ENCODE measurements around the gene AP3M1. TPM values are rescaled to one million over a fixed set of nuclear protein-coding genes. Genes with fewer than 3 reads are reported as not detected.

The AP3M1 gene
- total RNA-seq, 1 experiment from 2014 or later, result 34.4 TPM

GRCh38 chr10:74122060-74122459 lies 28.6 kb downstream of the AP3M1 start:
- H3K27ac ChIP-seq (ENCODE audit: low read depth, low read length), result no peak overlapping the region
- H3K4me3 ChIP-seq (replicated peaks in 1 of 2; ENCODE audit: low read depth in 1 of 2, low read length in 2 of 2), result no peak overlapping the region
- RAD21 ChIA-PET (ENCODE audit: low non-redundant PET in 1 of 2, low total read pairs in 2 of 2, uncharacterized antibody in 2 of 2, unreplicated experiment in 2 of 2), result no interaction called here
- POLR2A ChIA-PET, result no interaction called here
- H3K79me2 ChIP-seq (ENCODE audit: insufficient read depth, low read length), result no peaks in the 10 kb centered on the region; the same call in 1 of the 2 replicates
- no peaks in the 10 kb centered on the region for H4K20me1 ChIP-seq (ENCODE audit: insufficient read depth)
- H3K36me3 ChIP-seq (ENCODE audit: control insufficient read depth in 1 of 2, insufficient read depth in 2 of 2, low read length in 2 of 2), result peaks cover 44 to 55% of the 10 kb centered on the region in 2 experiments
- peaks cover 11 to 24% of the 10 kb centered on the region in 2 experiments for H3K4me1 ChIP-seq (ENCODE audit: control insufficient read depth in 1 of 2, insufficient read depth in 2 of 2, low read length in 2 of 2)
- intact Hi-C loops (cut with micrococcal nuclease), result no loop called here
- H3K9me3 ChIP-seq (ENCODE audit: control insufficient read depth in 1 of 2, insufficient read depth in 1 of 2, low read depth in 1 of 2, low read length in 2 of 2), result no peaks in the 10 kb centered on the region
- no peak for ATAC-seq
- CTCF ChIA-PET, result interaction anchor here (0.9 kb wide), 1 partner anchor 19 kb away, joined by 3 read pairs; no protein-coding TSS in a partner anchor
- no peaks in the 10 kb centered on the region for H3K27me3 ChIP-seq (ENCODE audit: insufficient read depth, low read length)
- DNase-seq (ENCODE audit: low read depth, low spot score), result no peak
- BruUV-seq (replicated peaks), result no TSS peak
- H3K9me2 ChIP-seq (ENCODE audit: insufficient read depth), result no peaks in the 10 kb centered on the region
- TF ChIP-seq CBX3 (IDR thresholded peaks at IDR 0.05; ENCODE audit: low read depth), result no peak
- TF ChIP-seq SRF (IDR thresholded peaks at IDR 0.05; ENCODE audit: low read depth), result no peak
- no peak for TF ChIP-seq ATF3 (IDR thresholded peaks at IDR 0.05)
- TF ChIP-seq POLR2A (IDR thresholded peaks at IDR 0.05; ENCODE audit: borderline replicate concordance, extremely low read depth, insufficient read depth, insufficient read length), result no peak
- TF ChIP-seq EZH2 (IDR thresholded peaks at IDR 0.05), result no peak
- TF ChIP-seq SP1 (IDR thresholded peaks at IDR 0.05; ENCODE audit: low read depth), result no peak
- TF ChIP-seq, protein P1, sequence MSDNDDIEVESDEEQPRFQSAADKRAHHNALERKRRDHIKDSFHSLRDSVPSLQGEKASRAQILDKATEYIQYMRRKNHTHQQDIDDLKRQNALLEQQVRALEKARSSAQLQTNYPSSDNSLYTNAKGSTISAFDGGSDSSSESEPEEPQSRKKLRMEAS (IDR thresholded peaks at IDR 0.05), result no peak
- TF ChIP-seq FOSL1 (IDR thresholded peaks at IDR 0.05; ENCODE audit: low read depth), result no peak
- no peak for TF ChIP-seq POLR2AphosphoS5 (IDR thresholded peaks at IDR 0.05; ENCODE audit: low read depth, low read length)
- H2AFZ ChIP-seq (ENCODE audit: low read depth, low read length, poor library complexity, severe bottlenecking), result no peak overlapping the region
- H3K4me2 ChIP-seq (ENCODE audit: low read length), result no peak overlapping the region
- no peak overlapping the region for H3K9ac ChIP-seq (ENCODE audit: low read length)

DNA sequence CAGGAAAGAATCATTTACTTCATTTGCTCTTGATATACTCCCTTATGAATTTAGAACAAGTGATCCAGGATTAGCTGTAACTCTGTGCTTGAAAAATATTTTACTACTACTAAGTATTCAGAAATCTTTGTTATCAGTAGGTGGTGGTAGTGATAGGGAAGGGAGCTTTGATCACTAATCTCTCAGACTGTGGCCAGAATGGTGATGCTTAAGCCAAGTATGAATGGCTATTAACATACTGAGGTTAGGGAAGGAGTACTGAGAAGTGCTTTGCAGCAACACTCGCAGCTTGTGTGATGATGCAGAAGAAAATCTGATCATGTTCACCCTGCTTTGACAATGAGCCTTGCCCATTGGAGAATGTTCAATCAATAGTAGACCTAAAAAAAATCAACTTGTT lies 29.3 kb downstream of the AP3M1 start:
- no TSS peak for BruUV-seq (replicated peaks)
- no peak overlapping the region for H2AFZ ChIP-seq (ENCODE audit: low read depth, low read length, poor library complexity, severe bottlenecking)
- TF ChIP-seq EZH2 (IDR thresholded peaks at IDR 0.05) (no peak), CTCF (IDR thresholded peaks at IDR 0.05 in 2 of 3, conservative IDR thresholded peaks at IDR 0.05 in 1 of 3; ENCODE audit: borderline replicate concordance in 1 of 3, insufficient read depth in 1 of 3, low read depth in 2 of 3, low read length in 2 of 3) (no peak), SIN3A (IDR thresholded peaks at IDR 0.05; ENCODE audit: low read depth) (no peak), ZFX (IDR thresholded peaks at IDR 0.05) (no peak), TCF7L2 (IDR thresholded peaks at IDR 0.05; ENCODE audit: borderline replicate concordance, extremely low read depth, insufficient read depth, insufficient read length) (no peak), EGR1 (IDR thresholded peaks at IDR 0.05; ENCODE audit: low read depth) (no peak)
- no peaks in the 10 kb centered on the region for H4K20me1 ChIP-seq (ENCODE audit: insufficient read depth)
- ChIA-PET CTCF (interaction anchor here (0.9 to 1.1 kb wide), 1 partner anchor 18 kb away, joined by 3 read pairs; no protein-coding TSS in a partner anchor), POLR2A (no interaction called here), RAD21 (ENCODE audit: low non-redundant PET in 1 of 2, low total read pairs in 2 of 2, uncharacterized antibody in 2 of 2, unreplicated experiment in 2 of 2) (no interaction called here)
- no peaks in the 10 kb centered on the region for H3K27me3 ChIP-seq (ENCODE audit: insufficient read depth, low read length)
- H3K79me2 ChIP-seq (ENCODE audit: insufficient read depth, low read length), result no peaks in the 10 kb centered on the region; the same call in 1 of the 2 replicates
- DNase-seq (ENCODE audit: low read depth, low spot score) (no peak), ATAC-seq (no peak)
- no peak overlapping the region for H3K27ac ChIP-seq (ENCODE audit: low read depth, low read length)
- intact Hi-C loops (cut with micrococcal nuclease), result no loop called here
- H3K36me3 ChIP-seq (ENCODE audit: control insufficient read depth in 1 of 2, insufficient read depth in 2 of 2, low read length in 2 of 2), result peaks cover 50 to 55% of the 10 kb centered on the region in 2 experiments
- H3K4me1 ChIP-seq (ENCODE audit: control insufficient read depth in 1 of 2, insufficient read depth in 2 of 2, low read length in 2 of 2), result peaks cover 11 to 24% of the 10 kb centered on the region in 2 experiments
- no peak overlapping the region for H3K4me3 ChIP-seq (replicated peaks in 1 of 2; ENCODE audit: low read depth in 1 of 2, low read length in 2 of 2)
- H3K9ac ChIP-seq (ENCODE audit: low read length), result no peak overlapping the region
- no peaks in the 10 kb centered on the region for H3K9me2 ChIP-seq (ENCODE audit: insufficient read depth)
- H3K4me2 ChIP-seq (ENCODE audit: low read length), result no peak overlapping the region
- no peaks in the 10 kb centered on the region for H3K9me3 ChIP-seq (ENCODE audit: control insufficient read depth in 1 of 2, insufficient read depth in 1 of 2, low read depth in 1 of 2, low read length in 2 of 2)

Data from HCT116 (cell line).